SK-N-SH (cell line): Measurements from ENCODE around the gene ANO2.

ENCODE experiments used
- CHD2 ChIP-seq: fragments of 150-350 bp; IDR thresholded peaks from 2 replicates; pipeline ENCODE4 v1.6.1; 2018; ENCODE audit warnings: low read length; ENCODE audit not compliant: partially characterized antibody
- CTCF ChIP-seq: fragments of 200-600 bp; sonication (generic); IDR thresholded peaks from 2 replicates; pipeline ENCODE4 v1.6.1; 2017; ENCODE audit warnings: antibody characterized with exemption, mild to moderate bottlenecking, moderate library complexity
- POLR2AphosphoS5 ChIP-seq: IDR thresholded peaks from 2 replicates; pipeline ENCODE4 v1.6.1; 2012; ENCODE audit warnings: low read depth, low read length
- RCOR1 ChIP-seq: fragments of 150-350 bp; IDR thresholded peaks from 2 replicates; pipeline ENCODE4 v1.6.1; 2017; ENCODE audit warnings: antibody characterized with exemption, low read length
- SMC3 ChIP-seq: IDR thresholded peaks from 2 replicates; pipeline ENCODE4 v1.6.1; 2012; ENCODE audit warnings: low read depth, low read length, improper control_type of control experiment

GRCh38 chr12:5806371-5807089 lies 138.5 kb downstream of the ANO2 start:
- TF ChIP-seq POLR2AphosphoS5 (no peak), RCOR1 (no peak), CTCF (no peak), CHD2 (no peak), SMC3 (no peak)
